ENCODE measurements around the gene CHRM5. TPM values are rescaled to one million over a fixed set of nuclear protein-coding genes. Genes with fewer than 3 reads are reported as not detected.
"Not testable (repeated sequence)": the region's sequence is repeated elsewhere in the genome, so short reads cannot be mapped to it uniquely, and the experiment has no call there.

CHRM5 gene
- total RNA-seq, 1 donor from 2014 or later = not detected

DNA sequence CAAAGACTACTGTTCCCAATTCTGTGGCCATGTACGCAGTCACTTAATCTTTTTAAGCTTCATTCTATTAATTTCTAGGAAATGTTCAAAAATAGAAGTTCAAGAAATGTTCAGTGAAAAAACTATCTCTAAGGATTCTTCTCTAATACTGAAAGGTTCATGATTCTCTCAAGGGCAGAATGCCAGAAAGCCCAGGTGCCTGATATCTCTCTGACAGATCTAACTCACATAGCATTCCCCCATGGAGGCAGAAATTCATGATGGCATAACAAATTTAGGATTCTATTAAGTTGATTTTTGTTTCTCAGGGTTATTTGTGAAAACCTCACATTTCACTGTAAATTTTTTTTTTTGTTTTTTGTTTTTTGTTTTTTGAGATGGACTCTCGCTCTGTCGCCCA, 17.5 kb downstream of the CHRM5 start:
- Mint-ChIP-seq H3K9me3 (ENCODE audit: unreplicated experiment) (no peaks in the 10 kb centered on the region), H3K4me1 (ENCODE audit: low read depth, unreplicated experiment) (no peaks in the 10 kb centered on the region), H3K36me3 (ENCODE audit: unreplicated experiment) (no peaks in the 10 kb centered on the region), H3K27me3 (ENCODE audit: unreplicated experiment) (no peaks in the 10 kb centered on the region), H3K4me3 (ENCODE audit: unreplicated experiment) (no peak overlapping the region), H3K27ac (ENCODE audit: unreplicated experiment) (no peak overlapping the region)
- TF ChIP-seq, protein P1, sequence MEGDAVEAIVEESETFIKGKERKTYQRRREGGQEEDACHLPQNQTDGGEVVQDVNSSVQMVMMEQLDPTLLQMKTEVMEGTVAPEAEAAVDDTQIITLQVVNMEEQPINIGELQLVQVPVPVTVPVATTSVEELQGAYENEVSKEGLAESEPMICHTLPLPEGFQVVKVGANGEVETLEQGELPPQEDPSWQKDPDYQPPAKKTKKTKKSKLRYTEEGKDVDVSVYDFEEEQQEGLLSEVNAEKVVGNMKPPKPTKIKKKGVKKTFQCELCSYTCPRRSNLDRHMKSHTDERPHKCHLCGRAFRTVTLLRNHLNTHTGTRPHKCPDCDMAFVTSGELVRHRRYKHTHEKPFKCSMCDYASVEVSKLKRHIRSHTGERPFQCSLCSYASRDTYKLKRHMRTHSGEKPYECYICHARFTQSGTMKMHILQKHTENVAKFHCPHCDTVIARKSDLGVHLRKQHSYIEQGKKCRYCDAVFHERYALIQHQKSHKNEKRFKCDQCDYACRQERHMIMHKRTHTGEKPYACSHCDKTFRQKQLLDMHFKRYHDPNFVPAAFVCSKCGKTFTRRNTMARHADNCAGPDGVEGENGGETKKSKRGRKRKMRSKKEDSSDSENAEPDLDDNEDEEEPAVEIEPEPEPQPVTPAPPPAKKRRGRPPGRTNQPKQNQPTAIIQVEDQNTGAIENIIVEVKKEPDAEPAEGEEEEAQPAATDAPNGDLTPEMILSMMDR (IDR thresholded peaks at IDR 0.05; ENCODE audit: partially characterized antibody, unreplicated experiment) = no peak
- no peak for DNase-seq

DNA sequence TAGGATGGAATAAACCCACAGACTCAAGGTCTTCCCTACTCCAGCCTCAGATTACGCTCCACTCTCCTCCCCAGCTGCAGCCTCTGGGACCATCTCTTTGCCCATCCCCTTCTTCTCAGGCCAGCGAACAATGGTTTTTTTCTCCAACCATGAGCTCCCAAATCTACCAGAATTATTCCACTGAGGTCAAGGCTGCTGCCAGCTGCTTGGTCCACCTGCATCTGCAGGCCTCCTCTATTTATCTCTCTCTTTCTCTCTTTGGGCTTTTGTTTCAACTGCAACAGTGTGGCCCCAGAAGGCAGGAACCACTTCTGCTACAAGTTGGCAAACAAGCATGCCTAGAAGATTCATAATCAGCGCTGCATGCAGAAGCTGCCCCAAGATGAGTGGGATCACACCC, 19.1 kb downstream of the CHRM5 start:
- TF ChIP-seq, protein P1 (IDR thresholded peaks at IDR 0.05; ENCODE audit: partially characterized antibody, unreplicated experiment) = no peak
- H3K36me3 Mint-ChIP-seq (ENCODE audit: unreplicated experiment) = no peaks in the 10 kb centered on the region
- no peaks in the 10 kb centered on the region for H3K27me3 Mint-ChIP-seq (ENCODE audit: unreplicated experiment)
- H3K27ac Mint-ChIP-seq (ENCODE audit: unreplicated experiment) = no peak overlapping the region
- DNase-seq = no peak
- H3K4me1 Mint-ChIP-seq (ENCODE audit: low read depth, unreplicated experiment) = no peaks in the 10 kb centered on the region
- no peaks in the 10 kb centered on the region for H3K9me3 Mint-ChIP-seq (ENCODE audit: unreplicated experiment)
- H3K4me3 Mint-ChIP-seq (ENCODE audit: unreplicated experiment) = no peak overlapping the region

DNA sequence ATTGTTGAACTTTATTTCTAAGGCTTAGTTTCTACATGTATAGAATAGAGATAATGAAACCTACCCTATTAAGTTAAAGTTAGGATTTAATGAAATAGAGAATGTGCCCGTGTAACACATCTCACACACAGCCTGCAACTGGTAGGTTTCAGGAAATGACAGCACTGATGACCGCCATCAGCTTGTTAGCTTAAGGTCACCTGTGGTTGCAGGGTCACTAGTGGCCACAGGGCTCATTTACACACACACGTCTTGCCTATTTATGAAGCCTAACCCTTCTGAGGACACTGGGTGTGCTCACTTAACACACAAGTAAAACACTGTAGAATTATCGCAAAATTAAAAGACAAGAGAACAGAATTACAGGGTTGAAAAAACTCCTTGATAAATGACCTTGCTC, 20.1 kb downstream of the CHRM5 start:
- Mint-ChIP-seq H3K36me3 (ENCODE audit: unreplicated experiment) (no peaks in the 10 kb centered on the region), H3K9me3 (ENCODE audit: unreplicated experiment) (no peaks in the 10 kb centered on the region), H3K4me1 (ENCODE audit: low read depth, unreplicated experiment) (no peaks in the 10 kb centered on the region), H3K27ac (ENCODE audit: unreplicated experiment) (no peak overlapping the region), H3K27me3 (ENCODE audit: unreplicated experiment) (no peaks in the 10 kb centered on the region), H3K4me3 (ENCODE audit: unreplicated experiment) (no peak overlapping the region)
- TF ChIP-seq, protein P1 (IDR thresholded peaks at IDR 0.05; ENCODE audit: partially characterized antibody, unreplicated experiment) = no peak
- no peak for DNase-seq

DNA sequence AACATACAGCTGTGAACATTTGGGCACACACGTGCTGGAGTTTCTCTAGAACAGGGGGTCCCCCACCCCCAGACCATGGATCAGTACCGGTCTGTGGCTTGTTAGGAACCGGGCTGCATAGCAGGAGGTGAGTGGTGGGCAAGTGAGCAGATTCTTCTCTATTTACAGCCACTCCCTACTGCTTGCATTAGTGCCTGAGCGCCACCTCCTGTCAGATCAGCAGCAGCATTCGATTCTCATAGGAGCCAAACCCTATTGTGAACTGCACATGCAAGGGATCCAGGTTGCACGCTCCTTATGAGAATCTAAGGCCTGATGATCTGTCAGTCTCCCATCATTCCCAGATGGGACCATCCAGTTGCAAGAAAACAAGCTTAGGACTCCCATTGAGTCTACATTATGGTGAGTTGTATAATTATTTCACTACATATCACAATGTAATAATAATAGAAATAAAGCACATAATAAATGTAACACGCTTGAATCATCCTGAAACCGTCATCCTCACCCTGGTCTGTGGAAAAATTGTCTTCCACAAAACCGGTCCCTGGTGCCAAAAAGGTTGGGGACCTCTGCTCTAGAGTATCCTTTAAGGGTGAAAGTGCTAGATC, 25.8 kb downstream of the CHRM5 start:
- Mint-ChIP-seq H3K36me3 (ENCODE audit: unreplicated experiment) (no peaks in the 10 kb centered on the region), H3K4me1 (ENCODE audit: low read depth, unreplicated experiment) (no peaks in the 10 kb centered on the region), H3K4me3 (ENCODE audit: unreplicated experiment) (no peak overlapping the region), H3K27me3 (ENCODE audit: unreplicated experiment) (no peaks in the 10 kb centered on the region), H3K27ac (ENCODE audit: unreplicated experiment) (no peak overlapping the region), H3K9me3 (ENCODE audit: unreplicated experiment) (no peaks in the 10 kb centered on the region)
- DNase-seq = peak; percentile 44
- TF ChIP-seq, protein P1 (IDR thresholded peaks at IDR 0.05; ENCODE audit: partially characterized antibody, unreplicated experiment) = no peak

DNA sequence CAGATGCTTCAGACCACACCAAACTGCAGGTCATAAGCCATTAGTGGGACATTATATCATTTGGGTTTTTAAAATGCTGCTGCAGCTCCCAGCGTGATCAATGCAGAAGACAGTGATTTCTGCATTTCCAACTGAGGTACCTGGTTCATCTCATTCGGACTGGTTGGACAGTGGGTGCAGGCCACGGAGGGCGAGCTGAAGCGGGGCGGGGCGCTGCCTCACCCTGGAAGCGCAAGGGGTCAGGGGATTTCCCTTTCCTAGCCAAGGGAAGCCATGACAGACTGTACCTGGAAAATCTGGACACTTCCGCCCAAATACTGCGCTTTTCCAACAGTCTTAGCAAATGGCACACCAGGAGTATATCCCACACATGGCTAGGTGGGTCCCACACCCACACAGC, 27.4 kb downstream of the CHRM5 start:
- H3K27me3 Mint-ChIP-seq (ENCODE audit: unreplicated experiment); H3K27ac Mint-ChIP-seq (ENCODE audit: unreplicated experiment); H3K9me3 Mint-ChIP-seq (ENCODE audit: unreplicated experiment); H3K4me1 Mint-ChIP-seq (ENCODE audit: low read depth, unreplicated experiment); H3K4me3 Mint-ChIP-seq (ENCODE audit: unreplicated experiment); DNase-seq; H3K36me3 Mint-ChIP-seq (ENCODE audit: unreplicated experiment): not testable (repeated sequence)
